GM12891 (cell line): ENCODE measurements around the gene TAAR1.
"Not testable (repeated sequence)": the region's sequence is repeated elsewhere in the genome, so short reads cannot be mapped to it uniquely, and the experiment has no call there.

Source experiments
- PAX5 ChIP-seq: IDR thresholded peaks from 2 replicates; pipeline ENCODE4 v1.6.1; 2011; ENCODE audit warnings: low read length, moderate library complexity, mild to moderate bottlenecking; ENCODE audit not compliant: insufficient read depth, severe bottlenecking
- POLR2A ChIP-seq: IDR thresholded peaks from 2 replicates; pipeline ENCODE4 v1.6.1; 2011; ENCODE audit warnings: low read depth, low read length, control low read depth
- POLR2AphosphoS5 ChIP-seq: IDR thresholded peaks from 2 replicates; pipeline ENCODE4 v1.6.1; 2011; ENCODE audit warnings: low read depth, low read length, control low read depth
- POU2F2 ChIP-seq: IDR thresholded peaks from 2 replicates; pipeline ENCODE4 v1.6.1; 2011; ENCODE audit warnings: low read depth, mild to moderate bottlenecking, control low read depth, low read length, moderate library complexity
- SPI1 ChIP-seq: IDR thresholded peaks from 2 replicates; pipeline ENCODE4 v1.6.1; 2011; ENCODE audit warnings: low read depth, low read length, control low read depth
- TAF1 ChIP-seq: IDR thresholded peaks from 2 replicates; pipeline ENCODE4 v1.6.1; 2011; ENCODE audit warnings: low read depth, low read length, control low read depth

- TF ChIP-seq POLR2A, POLR2AphosphoS5, TAF1, POU2F2, SPI1, PAX5: not testable (repeated sequence)
Observed at GRCh38 chr6:132635906-132636305, 23.1 kb downstream of the TAAR1 start.
